SJSA1 (cell line): Measurements from ENCODE around the gene SSBP1. TPM values are rescaled to one million over a fixed set of nuclear protein-coding genes. Genes with fewer than 3 reads are reported as not detected.
"Not testable (repeated sequence)": the region's sequence is repeated elsewhere in the genome, so short reads cannot be mapped to it uniquely, and the experiment has no call there.

Source experiments
- DNase-seq, 2 experiments: peaks; one replicate each; pipeline ENCODE4 v3.0.0-alpha.2; 2015 to 2020; ENCODE audit warnings: low spot score in 2 of 2, low read depth in 1 of 2
- H3K27ac ChIP-seq: fragments of 250-450 bp; sonication (Bioruptor Pico); 2 replicates; pipeline ENCODE4 v1.5.1; 2020; ENCODE audit warnings: mild to moderate bottlenecking, moderate library complexity
- H3K27me3 ChIP-seq: fragments of 250-450 bp; sonication (Bioruptor Pico); replicated peaks from 2 replicates; pipeline ENCODE4 v1.5.1; 2020; ENCODE audit warnings: mild to moderate bottlenecking, moderate library complexity
- H3K36me3 ChIP-seq: fragments of 250-450 bp; sonication (Bioruptor Pico); 2 replicates; pipeline ENCODE4 v1.5.1; 2020; ENCODE audit warnings: mild to moderate bottlenecking
- H3K4me1 ChIP-seq: fragments of 250-450 bp; sonication (Bioruptor Pico); replicated peaks from 2 replicates; pipeline ENCODE4 v1.6.1; 2021; ENCODE audit warnings: mild to moderate bottlenecking
- H3K4me3 ChIP-seq: fragments of 250-450 bp; sonication (Bioruptor Pico); 2 replicates; pipeline ENCODE4 v1.5.1; 2020; ENCODE audit warnings: mild to moderate bottlenecking
- H3K9me3 ChIP-seq: fragments of 250-450 bp; sonication (Bioruptor Pico); replicated peaks from 2 replicates; pipeline ENCODE4 v1.5.1; 2020; ENCODE audit warnings: mild to moderate bottlenecking
- total RNA-seq: library from RNA; depleted of rRNA; stranded (reverse); fragments of >200 nt; shearing (Covaris generic); gene quantifications from 2 replicates; pipeline ENCODE4 v1.2.3, GENCODE V29; 2014

The SSBP1 gene
- total RNA-seq, 1 experiment from 2014 or later = 213 TPM

DNA sequence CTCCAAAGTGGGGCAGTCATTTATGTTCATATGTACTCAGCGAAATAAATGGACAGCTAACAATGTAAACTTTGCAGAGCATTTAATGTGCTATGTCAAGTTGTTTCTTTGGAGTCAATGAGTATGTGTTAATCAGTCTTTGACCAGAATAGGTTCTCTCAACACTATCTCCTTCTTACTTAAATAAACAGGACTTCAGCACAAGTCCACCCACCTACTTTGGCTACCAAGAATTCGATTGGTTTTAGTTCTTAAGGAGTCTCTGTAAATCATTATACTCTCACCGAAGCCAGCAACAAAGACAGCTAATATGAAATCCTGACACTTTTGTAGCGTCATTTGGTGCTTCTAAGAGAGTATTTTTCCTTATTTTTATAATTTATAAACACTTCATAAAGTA, 23.1 kb upstream of the SSBP1 start:
- no peak overlapping the region for H3K4me3 ChIP-seq
- H3K27me3 ChIP-seq = peaks cover 6% of the 10 kb centered on the region
- H3K27ac ChIP-seq = no peak overlapping the region
- H3K36me3 ChIP-seq = no peaks in the 10 kb centered on the region
- H3K4me1 ChIP-seq = no peaks in the 10 kb centered on the region
- no peaks in the 10 kb centered on the region for H3K9me3 ChIP-seq
- no peak for DNase-seq

DNA sequence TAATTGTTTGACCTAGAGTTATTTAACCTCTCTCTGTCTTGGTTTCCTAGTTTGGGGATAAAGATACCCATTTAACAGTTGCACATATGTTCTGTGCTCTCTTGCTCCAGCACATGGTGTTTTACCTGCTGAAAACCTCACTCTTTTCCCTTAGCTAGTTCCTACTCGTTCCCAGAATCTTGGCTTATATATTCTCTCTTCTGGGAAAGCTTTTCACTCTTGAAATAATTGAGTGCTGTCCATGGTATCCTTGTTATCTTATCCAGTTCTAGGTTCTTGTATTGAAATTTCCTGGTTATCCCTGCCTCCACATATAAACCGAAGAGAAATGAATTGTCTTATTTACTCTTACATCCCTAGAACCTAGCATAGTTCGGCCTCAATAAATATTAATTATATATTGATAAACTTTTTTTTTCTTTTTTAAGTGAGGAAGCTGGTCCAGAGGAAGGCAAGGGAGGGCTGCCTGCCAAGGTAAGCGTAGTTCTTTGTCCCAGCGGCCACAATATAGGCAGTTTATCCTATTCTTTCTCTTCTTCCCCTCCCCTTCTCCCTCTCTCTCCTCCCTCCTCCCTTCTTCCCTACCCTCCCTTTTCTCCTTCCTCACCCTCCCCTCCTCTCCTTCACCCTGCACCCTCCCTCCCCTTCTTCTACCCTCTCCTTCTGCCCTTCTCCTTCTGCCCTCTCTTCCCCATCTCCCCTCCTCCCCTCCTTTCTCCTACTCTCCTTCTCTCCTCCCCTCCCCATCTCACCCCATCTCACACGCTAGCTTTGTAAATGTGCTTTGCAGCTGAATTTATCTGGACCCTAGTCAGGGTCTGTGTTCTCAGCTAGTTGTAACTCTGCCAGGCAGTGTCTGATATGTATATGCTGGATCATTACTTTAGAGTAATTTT, 22.1 kb upstream of the SSBP1 start:
- DNase-seq = no peak
- no peaks in the 10 kb centered on the region for H3K4me1 ChIP-seq
- H3K4me3 ChIP-seq = no peak overlapping the region
- H3K36me3 ChIP-seq = no peaks in the 10 kb centered on the region
- no peak overlapping the region for H3K27ac ChIP-seq
- no peaks in the 10 kb centered on the region for H3K9me3 ChIP-seq
- peaks cover 6% of the 10 kb centered on the region for H3K27me3 ChIP-seq

DNA sequence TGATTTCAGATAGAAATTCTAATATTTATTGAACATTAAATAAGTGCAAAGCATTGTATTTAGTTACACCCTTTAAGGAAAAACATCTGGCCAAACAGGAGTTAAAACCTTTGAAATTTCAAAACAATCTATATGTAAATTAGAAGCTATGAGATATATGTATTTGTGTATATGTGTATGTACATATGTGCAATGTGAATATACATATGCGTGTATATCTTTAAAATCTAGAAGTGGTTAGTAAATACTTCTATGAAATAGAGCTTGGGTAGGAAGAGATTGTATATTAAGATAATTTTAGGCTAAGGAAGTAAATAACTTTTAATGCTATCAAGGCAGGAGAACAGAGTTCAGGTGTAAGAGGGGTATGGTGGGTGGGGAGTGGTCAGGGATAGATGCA, 20.7 kb upstream of the SSBP1 start:
- H3K4me3 ChIP-seq = no peak overlapping the region
- H3K27me3 ChIP-seq = peaks cover 6% of the 10 kb centered on the region
- no peaks in the 10 kb centered on the region for H3K9me3 ChIP-seq
- no peaks in the 10 kb centered on the region for H3K4me1 ChIP-seq
- no peak for DNase-seq
- H3K36me3 ChIP-seq = no peaks in the 10 kb centered on the region
- H3K27ac ChIP-seq = no peak overlapping the region

DNA sequence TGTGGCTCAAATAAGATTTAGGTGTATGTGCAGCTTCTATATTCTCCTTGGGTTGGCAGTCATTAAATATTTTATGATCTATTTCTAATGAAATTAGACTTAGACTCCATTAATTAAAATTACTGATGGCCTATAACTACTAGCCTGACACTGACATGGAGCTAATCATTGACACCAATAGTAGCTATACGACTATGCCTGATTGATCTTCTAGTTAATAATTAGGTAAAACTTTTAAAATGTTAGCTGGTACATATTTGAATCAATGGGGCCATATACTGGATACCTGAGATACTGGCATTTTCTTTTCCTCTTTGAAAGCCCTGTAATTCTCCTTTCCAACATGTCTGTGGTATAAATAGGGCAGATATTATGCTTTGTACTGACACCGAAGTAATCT, 15.6 kb upstream of the SSBP1 start:
- no peaks in the 10 kb centered on the region for H3K9me3 ChIP-seq
- H3K27ac ChIP-seq = no peak overlapping the region
- no peaks in the 10 kb centered on the region for H3K4me1 ChIP-seq
- H3K4me3 ChIP-seq = no peak overlapping the region
- DNase-seq = no peak
- peaks cover 7% of the 10 kb centered on the region; the same call in 1 of the 2 replicates for H3K27me3 ChIP-seq
- H3K36me3 ChIP-seq = no peaks in the 10 kb centered on the region

DNA sequence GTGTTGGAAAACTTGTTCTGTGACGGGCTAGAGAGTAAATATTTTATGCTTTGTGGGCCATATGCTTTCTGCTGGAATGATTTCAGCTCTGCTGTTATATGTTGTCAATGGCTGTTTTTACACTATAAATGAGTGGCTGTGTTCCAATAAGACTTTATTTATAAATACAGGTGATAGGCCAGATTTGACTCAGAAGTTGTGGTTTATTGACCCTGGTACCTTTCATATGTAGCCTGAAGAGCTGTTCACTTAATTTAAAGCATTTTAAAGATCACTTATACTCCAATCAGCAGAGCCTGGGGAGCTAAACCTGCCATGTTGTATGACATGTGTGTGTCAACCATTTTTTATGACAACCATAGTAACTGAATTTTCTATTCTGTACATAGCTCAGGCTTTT, 9.1 kb upstream of the SSBP1 start:
- Histone ChIP-seq H3K4me3 (no peak overlapping the region), H3K9me3 (no peaks in the 10 kb centered on the region), H3K27me3 (peaks cover 7% of the 10 kb centered on the region), H3K36me3 (no peaks in the 10 kb centered on the region), H3K4me1 (no peaks in the 10 kb centered on the region), H3K27ac (no peak overlapping the region)
- DNase-seq = no peak

DNA sequence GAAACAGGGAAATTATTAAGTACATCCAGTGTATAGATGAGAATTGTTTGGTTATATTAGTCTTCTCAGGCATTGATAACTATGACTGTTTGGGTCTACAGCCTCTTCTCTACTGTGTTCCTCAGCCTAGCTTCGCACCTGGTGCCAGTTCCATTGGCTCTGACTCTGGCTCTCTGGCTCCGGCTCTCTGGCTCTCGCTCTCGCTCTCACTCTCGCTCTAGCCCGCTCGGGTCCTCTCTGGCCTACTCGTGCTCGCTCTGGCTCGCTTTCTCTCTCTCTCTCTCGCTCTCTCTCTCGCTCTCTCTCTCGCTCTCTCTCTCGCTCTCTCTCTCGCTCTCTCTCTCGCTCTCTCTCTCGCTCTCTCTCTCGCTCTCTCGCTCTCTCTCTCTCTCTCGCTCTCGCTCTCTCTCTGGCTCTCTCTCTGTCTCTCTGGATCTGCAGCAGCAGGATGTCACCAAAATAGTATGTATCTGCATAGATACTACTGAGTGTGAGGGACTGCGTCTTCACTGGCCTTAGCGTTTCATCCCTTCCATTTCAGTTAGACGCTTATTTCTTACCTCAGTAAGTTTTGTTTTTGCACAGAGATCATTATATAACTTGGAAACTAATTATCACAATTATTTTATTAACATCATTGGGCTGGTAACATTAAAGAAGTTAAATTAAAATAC, 6.5 kb upstream of the SSBP1 start:
- no peaks in the 10 kb centered on the region for H3K9me3 ChIP-seq
- DNase-seq = no peak
- peaks cover 7% of the 10 kb centered on the region for H3K27me3 ChIP-seq
- H3K4me1 ChIP-seq = no peaks in the 10 kb centered on the region
- H3K36me3 ChIP-seq = no peaks in the 10 kb centered on the region
- no peak overlapping the region for H3K4me3 ChIP-seq
- no peak overlapping the region for H3K27ac ChIP-seq

DNA sequence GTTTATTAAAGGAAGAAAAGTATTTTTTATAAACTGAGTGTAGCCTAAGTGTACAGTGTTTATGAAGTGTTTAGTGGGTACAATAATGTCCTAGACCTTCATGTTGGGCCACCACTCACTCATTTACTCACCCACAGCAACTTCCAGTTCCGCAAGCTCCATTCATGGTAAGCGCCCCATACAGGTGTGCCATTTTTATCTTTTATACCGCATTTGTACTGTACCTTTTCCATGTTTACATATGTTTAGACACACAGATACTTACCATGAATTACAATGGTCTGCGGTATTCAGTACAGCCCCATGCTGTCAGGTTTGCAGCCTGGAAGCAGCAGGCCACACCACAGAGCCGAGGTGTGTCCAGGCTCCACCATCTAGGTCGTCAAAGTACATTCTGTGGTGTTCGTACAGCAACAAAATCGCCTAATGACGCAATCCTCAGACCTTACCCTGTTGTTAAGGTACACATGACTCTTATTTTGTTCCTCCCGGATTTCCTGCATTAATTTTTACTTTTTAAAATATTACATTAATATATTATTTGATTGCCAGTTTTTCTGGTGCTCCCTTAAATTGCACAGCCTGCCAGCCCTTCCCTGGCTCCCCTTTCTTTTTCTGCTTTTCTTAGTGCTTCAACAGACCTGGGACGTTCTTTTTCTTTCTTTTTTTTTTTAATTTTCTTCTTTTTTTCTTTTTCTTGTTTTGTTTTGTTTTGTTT, 881 bp upstream of the SSBP1 start:
- no peak overlapping the region for H3K27ac ChIP-seq
- DNase-seq = no peak

DNA sequence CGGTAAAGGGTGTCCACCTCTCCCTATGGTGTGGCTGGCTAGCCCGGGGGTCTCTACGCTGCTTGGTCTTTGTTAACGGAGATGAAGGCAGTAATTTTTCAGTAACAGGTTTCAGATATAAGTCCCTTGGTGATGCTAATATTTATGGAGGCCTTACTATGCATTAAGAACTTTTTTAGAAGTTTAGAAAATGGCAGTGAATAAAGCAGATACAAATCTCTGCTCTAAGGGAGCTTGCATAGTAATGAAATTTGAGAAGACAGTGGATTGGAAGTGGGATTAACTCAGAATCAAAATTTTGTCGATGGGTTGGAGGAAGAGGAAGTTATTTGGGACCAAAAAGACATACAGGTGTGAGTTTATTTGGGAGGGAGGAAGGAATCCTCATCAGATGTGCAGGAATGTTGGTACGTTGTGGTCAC, 445 bp downstream of the SSBP1 start:
- Histone ChIP-seq H3K36me3 (peaks cover 44% of the 10 kb centered on the region), H3K27me3 (no peaks in the 10 kb centered on the region), H3K4me3 (peak overlapping the region; percentile 63), H3K4me1 (peaks cover 10% of the 10 kb centered on the region), H3K27ac (peak overlapping the region; percentile 53), H3K9me3 (no peaks in the 10 kb centered on the region)
- no peak for DNase-seq

More for the DNA sequence above, 881 bp upstream of the SSBP1 start:
- Histone ChIP-seq H3K4me3 (peak overlapping the region; percentile 63), H3K4me1 (peaks cover 10% of the 10 kb centered on the region), H3K27me3 (no peaks in the 10 kb centered on the region), H3K36me3 (peaks cover 31% of the 10 kb centered on the region), H3K9me3 (no peaks in the 10 kb centered on the region)

DNA sequence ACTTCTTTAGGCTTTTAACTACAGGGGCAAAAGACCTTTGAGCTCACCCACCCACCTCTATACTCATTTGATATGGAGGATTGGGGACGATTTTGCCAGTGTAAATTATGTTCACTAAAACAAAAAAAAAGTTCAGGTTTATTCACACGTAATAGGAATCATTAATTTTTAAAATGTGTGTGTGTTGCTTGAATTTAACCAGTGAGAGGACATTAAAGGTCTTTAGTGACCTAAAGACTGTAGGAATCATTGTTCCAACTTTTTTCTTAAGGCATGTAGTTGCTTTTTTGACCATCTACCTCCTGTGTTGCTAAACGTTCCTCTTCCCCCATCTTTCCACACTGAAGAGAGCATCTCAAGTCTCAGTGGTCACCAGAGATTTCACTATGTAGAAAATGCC, 1.1 kb downstream of the SSBP1 start:
- DNase-seq = no peak
- Histone ChIP-seq H3K27me3 (no peaks in the 10 kb centered on the region), H3K36me3 (peaks cover 51% of the 10 kb centered on the region), H3K4me3 (peak overlapping the region; percentile 63), H3K9me3 (no peaks in the 10 kb centered on the region), H3K4me1 (peaks cover 10% of the 10 kb centered on the region), H3K27ac (no peak overlapping the region)

DNA sequence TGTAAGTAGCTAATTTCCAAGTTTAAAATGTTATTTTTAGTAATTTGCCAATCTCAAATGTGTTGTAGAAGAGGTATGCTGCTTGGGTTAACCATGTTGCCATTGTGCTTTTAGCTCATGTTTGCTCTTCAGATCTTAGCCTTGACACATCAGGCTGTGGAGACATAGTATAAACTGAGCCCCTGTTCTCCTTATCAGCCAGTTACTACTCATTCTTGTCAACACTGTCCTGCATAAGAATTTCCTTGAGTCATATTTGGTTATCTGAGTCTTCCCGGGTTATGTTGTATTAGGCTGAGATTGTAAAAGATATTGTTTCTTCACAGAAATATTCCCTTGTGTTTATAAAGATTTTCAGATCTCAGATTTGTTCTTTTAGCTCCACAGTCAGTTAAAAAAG, 4.1 kb downstream of the SSBP1 start:
- Histone ChIP-seq H3K27me3 (no peaks in the 10 kb centered on the region), H3K36me3 (peaks cover 79% of the 10 kb centered on the region), H3K4me1 (peaks cover 8% of the 10 kb centered on the region), H3K4me3 (no peak overlapping the region), H3K9me3 (no peaks in the 10 kb centered on the region), H3K27ac (no peak overlapping the region)
- DNase-seq = no peak

DNA sequence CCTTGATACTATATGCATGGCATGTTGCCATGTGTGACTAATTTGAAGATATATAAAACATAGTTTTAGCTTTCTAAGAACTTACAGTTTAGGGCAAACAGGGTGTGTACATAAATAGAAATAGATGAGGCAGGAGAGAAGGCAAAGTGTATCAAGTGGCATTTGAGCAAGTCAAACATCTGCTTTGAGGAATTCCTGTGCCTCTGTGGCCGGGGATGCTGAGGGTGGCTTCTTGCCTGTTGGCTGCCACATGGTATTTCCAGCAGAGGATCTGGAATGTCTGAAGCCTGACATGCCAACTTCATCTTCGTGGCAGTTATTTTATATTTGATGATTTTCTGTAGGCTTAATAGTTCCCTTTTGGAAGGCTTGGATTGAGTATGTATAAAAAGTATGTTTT, 6.0 kb downstream of the SSBP1 start:
- Histone ChIP-seq H3K9me3 (no peaks in the 10 kb centered on the region), H3K27me3 (no peaks in the 10 kb centered on the region), H3K4me1 (peaks cover 3% of the 10 kb centered on the region), H3K36me3 (peaks cover 94% of the 10 kb centered on the region), H3K27ac (no peak overlapping the region), H3K4me3 (no peak overlapping the region)
- no peak for DNase-seq

DNA sequence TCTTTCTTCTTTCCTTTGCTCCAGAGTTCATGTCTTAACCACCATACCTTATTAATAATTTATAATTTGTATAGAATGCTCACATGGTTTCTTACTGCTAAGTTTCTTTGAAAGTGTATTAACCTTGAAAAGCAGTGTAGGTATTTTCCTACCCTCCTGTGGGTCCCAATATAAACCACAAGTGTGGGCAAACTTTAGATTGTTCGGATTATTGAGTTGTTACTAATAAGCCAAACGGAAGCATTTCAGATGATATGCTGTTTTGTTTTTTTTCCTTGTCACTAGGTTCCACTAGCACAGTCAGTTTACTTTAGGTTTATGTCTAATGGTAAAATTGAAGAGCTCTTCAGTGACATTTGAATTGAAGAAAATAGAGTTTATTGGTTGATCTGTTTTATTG, 10.2 kb downstream of the SSBP1 start:
- no peak overlapping the region for H3K27ac ChIP-seq
- peaks cover 97% of the 10 kb centered on the region for H3K36me3 ChIP-seq
- no peak for DNase-seq

DNA sequence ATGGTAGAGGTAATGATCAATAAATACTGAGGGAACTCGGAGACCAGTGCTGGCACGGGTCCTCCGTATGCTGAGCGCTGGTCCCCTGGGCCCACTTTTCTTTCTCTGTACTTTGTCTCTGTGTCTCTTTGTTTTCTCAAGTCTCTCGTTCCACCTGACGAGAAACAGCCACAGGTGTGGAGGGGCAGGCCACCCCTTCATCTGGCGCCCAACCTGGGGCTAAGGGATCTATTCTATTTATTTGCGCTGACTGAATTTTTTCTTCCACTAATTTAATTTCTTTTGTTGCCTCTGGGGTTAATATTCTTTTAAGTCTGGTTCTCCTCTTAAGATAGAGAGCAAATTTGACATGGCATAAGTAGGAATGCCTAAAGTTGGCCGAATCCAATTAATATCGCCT, 13.7 kb downstream of the SSBP1 start:
- peak in 1 of 2 experiments; percentile 12 for DNase-seq
- H3K27me3 ChIP-seq, H3K27ac ChIP-seq, H3K4me3 ChIP-seq, H3K4me1 ChIP-seq, H3K9me3 ChIP-seq: not testable (repeated sequence)
- peaks cover 74% of the 10 kb centered on the region for H3K36me3 ChIP-seq

More for the DNA sequence above, 10.2 kb downstream of the SSBP1 start:
- Histone ChIP-seq H3K9me3 (peaks cover 9% of the 10 kb centered on the region; the same call in 1 of the 2 replicates), H3K4me1 (no peaks in the 10 kb centered on the region), H3K27me3 (no peaks in the 10 kb centered on the region), H3K4me3 (no peak overlapping the region)

DNA sequence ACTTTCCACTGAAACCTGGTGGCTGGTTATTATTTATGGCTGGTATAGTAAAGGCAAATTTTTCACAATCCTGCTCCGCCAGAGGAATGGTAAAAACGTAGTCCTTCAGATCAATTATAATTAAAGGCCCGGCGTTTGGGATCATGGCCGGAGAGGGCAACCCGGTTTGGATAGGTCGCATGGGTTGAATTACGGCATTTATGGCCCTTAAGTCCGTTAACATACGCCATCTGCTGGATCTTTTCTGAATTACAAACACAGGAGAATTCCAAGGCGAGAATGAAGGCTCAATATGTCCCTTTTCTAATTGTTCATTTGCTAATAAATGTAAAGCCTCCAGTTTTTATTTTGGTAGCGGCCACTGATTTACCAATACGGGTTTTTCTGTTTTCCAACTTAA, 14.5 kb downstream of the SSBP1 start:
- Histone ChIP-seq H3K9me3 (peaks cover 9% of the 10 kb centered on the region; the same call in 1 of the 2 replicates), H3K4me3 (no peak overlapping the region), H3K27ac (no peak overlapping the region), H3K36me3 (peaks cover 74% of the 10 kb centered on the region), H3K4me1 (no peaks in the 10 kb centered on the region), H3K27me3 (no peaks in the 10 kb centered on the region)
- no peak for DNase-seq
